ENCODE measurements around the gene SPANXC.

- TF ChIP-seq POLR2A (IDR thresholded peaks at IDR 0.05) (no peak), CTCF (IDR thresholded peaks at IDR 0.05) (no peak)
Observed at GRCh38 chrX:141220342-141221008, 21.8 kb downstream of the SPANXC start.

Measured in Peyer's patch (tissue), 4 donors.